ENCODE data around the gene TEX10. TPM values are rescaled to one million over a fixed set of nuclear protein-coding genes. Genes with fewer than 3 reads are reported as not detected.

TEX10 gene
- total and polyA plus RNA-seq, 12 donors: 5.9 to 25.1 (median 10.9) TPM

DNA sequence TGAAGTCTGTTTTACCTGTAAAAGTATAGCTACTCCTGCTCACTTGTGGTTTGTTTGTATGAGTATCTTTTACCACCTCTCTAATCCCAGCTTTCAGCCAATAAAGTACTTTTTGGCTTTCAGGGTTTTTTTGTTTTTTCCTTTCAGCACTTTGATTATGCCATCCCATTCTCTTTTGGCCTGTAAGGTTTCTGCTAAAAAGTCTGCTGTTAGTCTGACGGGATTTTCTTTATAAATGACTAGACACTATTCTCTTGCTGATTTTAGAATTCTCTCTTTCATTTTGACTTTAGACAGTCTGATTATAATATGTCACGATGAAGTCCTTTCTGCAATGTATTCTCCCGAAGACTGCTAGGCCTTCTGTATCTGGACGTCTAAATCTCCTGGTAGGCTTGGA is 37.2 kb downstream of the TEX10 start:
- Histone ChIP-seq H3K4me3 (no peak overlapping the region), H3K9me3 (replicated peaks in 1 of 3) (no peaks in the 10 kb centered on the region), H3K36me3 (replicated peaks in 1 of 2) (peaks cover 0 to 5% of the 10 kb centered on the region in 2 donors), H3K27ac (no peak overlapping the region), H3K4me1 (replicated peaks in 1 of 2) (no peaks in the 10 kb centered on the region), H3K27me3 (no peaks in the 10 kb centered on the region)
- intact Hi-C loops (cut with DNase I): no loop called here
- TF ChIP-seq POLR2A (IDR thresholded peaks at IDR 0.05): no peak
- TF ChIP-seq, protein P1, sequence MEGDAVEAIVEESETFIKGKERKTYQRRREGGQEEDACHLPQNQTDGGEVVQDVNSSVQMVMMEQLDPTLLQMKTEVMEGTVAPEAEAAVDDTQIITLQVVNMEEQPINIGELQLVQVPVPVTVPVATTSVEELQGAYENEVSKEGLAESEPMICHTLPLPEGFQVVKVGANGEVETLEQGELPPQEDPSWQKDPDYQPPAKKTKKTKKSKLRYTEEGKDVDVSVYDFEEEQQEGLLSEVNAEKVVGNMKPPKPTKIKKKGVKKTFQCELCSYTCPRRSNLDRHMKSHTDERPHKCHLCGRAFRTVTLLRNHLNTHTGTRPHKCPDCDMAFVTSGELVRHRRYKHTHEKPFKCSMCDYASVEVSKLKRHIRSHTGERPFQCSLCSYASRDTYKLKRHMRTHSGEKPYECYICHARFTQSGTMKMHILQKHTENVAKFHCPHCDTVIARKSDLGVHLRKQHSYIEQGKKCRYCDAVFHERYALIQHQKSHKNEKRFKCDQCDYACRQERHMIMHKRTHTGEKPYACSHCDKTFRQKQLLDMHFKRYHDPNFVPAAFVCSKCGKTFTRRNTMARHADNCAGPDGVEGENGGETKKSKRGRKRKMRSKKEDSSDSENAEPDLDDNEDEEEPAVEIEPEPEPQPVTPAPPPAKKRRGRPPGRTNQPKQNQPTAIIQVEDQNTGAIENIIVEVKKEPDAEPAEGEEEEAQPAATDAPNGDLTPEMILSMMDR (IDR thresholded peaks at IDR 0.05): no peak
- 96 to 97% (median 97%) methylated on average over 4 of the region's 4 CpGs for WGBS, 4 donors
- DNase-seq: no peak

DNA sequence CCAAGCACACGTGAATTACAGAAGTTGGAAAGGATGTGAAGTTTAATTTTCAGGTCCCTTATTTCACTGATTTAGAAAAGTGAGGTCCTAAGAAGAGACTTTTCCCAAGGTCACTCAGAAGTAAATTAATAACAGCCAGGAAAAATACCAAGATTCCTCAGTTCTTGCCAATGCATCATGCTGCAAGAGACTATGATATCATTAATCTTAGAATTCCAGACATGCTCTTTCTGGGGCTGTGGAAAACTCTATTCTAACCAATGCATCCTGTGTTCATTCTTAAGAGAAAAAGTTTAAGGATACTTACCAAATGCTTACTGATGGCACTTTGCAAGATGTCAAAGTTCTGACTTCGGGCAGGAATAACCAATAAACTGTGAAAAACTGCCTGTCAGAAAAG is 42.8 kb downstream of the TEX10 start:
- Histone ChIP-seq H3K4me1 (replicated peaks in 1 of 2) (no peaks in the 10 kb centered on the region), H3K4me3 (no peak overlapping the region), H3K27ac (no peak overlapping the region), H3K9me3 (replicated peaks in 1 of 3) (no peaks in the 10 kb centered on the region), H3K36me3 (replicated peaks in 1 of 2) (no peaks in the 10 kb centered on the region), H3K27me3 (no peaks in the 10 kb centered on the region)
- TF ChIP-seq POLR2A (IDR thresholded peaks at IDR 0.05): no peak
- TF ChIP-seq, protein P1 (IDR thresholded peaks at IDR 0.05): no peak
- no peak for DNase-seq
- intact Hi-C loops (cut with DNase I): loop anchor here in 1 of 2 donors (10.0 kb wide), 1 partner anchor 75 kb away; no protein-coding TSS in a partner anchor
- 80 to 89% (median 84%) methylated on average over 2 of the region's 2 CpGs for WGBS, 4 donors

DNA sequence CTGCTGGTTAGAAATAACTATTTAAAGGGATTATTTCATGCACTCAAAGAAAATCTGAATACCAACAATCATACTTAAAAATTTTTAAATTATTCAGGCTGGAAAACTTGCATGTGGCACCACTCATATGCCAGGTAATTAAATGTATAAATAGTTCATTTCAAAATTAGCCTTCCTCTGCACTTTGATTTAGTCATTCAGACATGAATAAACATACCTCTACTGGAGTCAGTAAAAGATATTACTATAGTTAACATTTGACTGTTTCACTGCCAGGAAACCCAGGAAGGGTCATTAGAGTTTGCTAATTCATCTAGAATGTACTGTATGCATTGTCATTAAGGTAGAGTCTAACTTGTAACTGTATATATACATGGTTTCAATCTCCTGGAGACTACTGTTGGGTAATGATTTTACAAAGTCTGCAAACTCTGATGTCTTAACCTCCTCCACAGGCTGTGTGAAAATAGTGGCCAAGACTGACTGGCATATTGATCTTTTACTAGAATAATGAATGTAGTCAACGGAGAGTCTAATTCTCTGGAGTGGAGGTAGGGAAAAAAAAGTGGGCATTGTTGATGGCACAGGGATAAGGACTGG is 43.7 kb downstream of the TEX10 start:
- H3K4me1 ChIP-seq (replicated peaks in 1 of 2): no peaks in the 10 kb centered on the region
- no peaks in the 10 kb centered on the region for H3K9me3 ChIP-seq (replicated peaks in 1 of 3)
- WGBS, 4 donors: 85 to 100% (median 97%) methylated on average over 1 of the region's 1 CpG
- TF ChIP-seq, protein P1 (IDR thresholded peaks at IDR 0.05): no peak
- no peak for TF ChIP-seq POLR2A (IDR thresholded peaks at IDR 0.05)
- intact Hi-C loops (cut with DNase I): loop anchor here in 1 of 2 donors (10.0 kb wide), 1 partner anchor 74 kb away; no protein-coding TSS in a partner anchor
- H3K36me3 ChIP-seq (replicated peaks in 1 of 2): no peaks in the 10 kb centered on the region
- H3K27me3 ChIP-seq: no peaks in the 10 kb centered on the region
- H3K4me3 ChIP-seq: no peak overlapping the region
- DNase-seq: no peak
- no peak overlapping the region for H3K27ac ChIP-seq

DNA sequence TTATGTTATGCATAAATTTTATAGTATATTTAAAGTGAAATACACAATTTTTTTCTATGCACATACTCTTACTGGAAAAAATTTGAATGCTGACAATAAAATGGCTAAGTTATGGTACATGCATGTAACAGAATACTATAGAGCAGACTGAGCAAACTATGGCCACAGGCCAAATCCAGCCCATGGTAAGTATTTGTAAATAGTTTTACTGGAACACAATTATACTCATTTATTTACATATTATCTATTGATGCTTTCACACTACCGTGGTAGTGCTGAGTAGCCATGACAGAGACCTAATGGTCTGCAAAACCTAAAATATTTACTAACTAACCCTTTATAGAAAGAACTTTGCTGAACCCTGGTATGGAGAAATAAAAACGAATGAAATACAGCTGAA is 45.7 kb downstream of the TEX10 start:
- no peak for TF ChIP-seq POLR2A (IDR thresholded peaks at IDR 0.05)
- TF ChIP-seq, protein P1 (IDR thresholded peaks at IDR 0.05): no peak
- 69 to 78% (median 74%) methylated on average over 2 of the region's 2 CpGs for WGBS, 4 donors
- intact Hi-C loops (cut with DNase I): loop anchor here in 1 of 2 donors (10.0 kb wide), 1 partner anchor 72 kb away; no protein-coding TSS in a partner anchor
- Histone ChIP-seq H3K27me3 (no peaks in the 10 kb centered on the region), H3K9me3 (replicated peaks in 1 of 3) (no peaks in the 10 kb centered on the region), H3K36me3 (replicated peaks in 1 of 2) (peaks cover 0 to 5% of the 10 kb centered on the region in 2 donors), H3K4me1 (replicated peaks in 1 of 2) (no peaks in the 10 kb centered on the region), H3K4me3 (no peak overlapping the region), H3K27ac (no peak overlapping the region)
- DNase-seq: no peak
